HepG2 (cell line): Measurements from ENCODE around the gene AKT3. TPM values are rescaled to one million over a fixed set of nuclear protein-coding genes. Genes with fewer than 3 reads are reported as not detected.

Experiments used
- ATAC-seq: fragments of 200-7000 bp; cut with Tn5 transposase; 3 replicates; pipeline ENCODE4 v1.9.1; 2020; ENCODE audit warnings: mild to moderate bottlenecking, moderate library complexity
- BruUV-seq: library from RNA; stranded (reverse); fragments of 400-500 nt; replicated peaks from 2 replicates; lab custom pipeline; 2021; lab: Mats Ljungman, UMichigan
- CTCF ChIA-PET: fragments of 300-600 bp; formaldehyde crosslinking; extraction: SDS; loops from one replicate; lab custom pipeline; 2021; ENCODE audit warnings: low total read pairs, inconsistent platforms, low intra/inter-chr PET ratio; lab: Yijun Ruan, JAX
- POLR2A ChIA-PET: fragments of 350-600 bp; sonication (Branson Sonifier 250); formaldehyde crosslinking; loops from one replicate; lab custom pipeline; 2020; ENCODE audit warnings: antibody characterized with exemption, inconsistent platforms; lab: Yijun Ruan, JAX
- DNase-seq: peaks from one replicate; pipeline ENCODE4 v3.0.0-alpha.2; 2015; ENCODE audit warnings: low spot score
- FAIRE-seq: peaks from 3 replicates; lab custom pipeline; 2011; peaks lifted over from hg19 to GRCh38; lab: Jason Lieb, UNC
- H2AFZ ChIP-seq: one replicate; pipeline ENCODE4 v1.6.1; 2011; ENCODE audit warnings: low read length, inconsistent platforms
- H3K27ac ChIP-seq: fragments of 300-600 bp; 3 replicates; pipeline ENCODE4 v1.8.0; 2011; ENCODE audit warnings: mixed run types, mild to moderate bottlenecking, mixed read lengths, low read length, inconsistent platforms; ENCODE audit not compliant: insufficient read depth; ENCODE audit errors: extremely low read length
- H3K27me3 ChIP-seq, 2 experiments: fragments of 200-600 bp in 1 of 2; 2 replicates in 1 of 2; 3 replicates in 1 of 2; pipeline versions ENCODE4 v1.6.0 to v1.8.0; 2011; ENCODE audit warnings: low read length in 2 of 2, mild to moderate bottlenecking in 2 of 2, moderate library complexity in 2 of 2, inconsistent platforms in 1 of 2; ENCODE audit not compliant: insufficient read depth in 2 of 2, control insufficient read depth in 1 of 2
- H3K36me3 ChIP-seq, 2 experiments: fragments of 200-600 bp in 1 of 2; replicated peaks in 1 of 2; 2 replicates in 1 of 2; 3 replicates in 1 of 2; pipeline versions ENCODE4 v1.5.1 to v1.8.0; 2011; ENCODE audit warnings: low read length in 2 of 2, inconsistent platforms in 1 of 2; ENCODE audit not compliant: insufficient read depth in 2 of 2, control insufficient read depth in 1 of 2
- H3K4me1 ChIP-seq: 2 replicates; pipeline ENCODE4 v1.5.1; 2012; ENCODE audit warnings: low read length, inconsistent platforms; ENCODE audit not compliant: insufficient read depth
- H3K4me2 ChIP-seq: 2 replicates; pipeline ENCODE4 v1.6.0; 2011; ENCODE audit warnings: low read depth, low read length, inconsistent platforms
- H3K4me3 ChIP-seq, 3 experiments: fragments of 200-600 bp in 1 of 3; sonication (generic), shearing (Covaris generic) in 1 of 3; replicated peaks in 1 of 3; 2 replicates each; pipeline ENCODE4 v1.5.1; 2011 to 2016; ENCODE audit warnings: low read length in 3 of 3, inconsistent platforms in 2 of 3, low read depth in 2 of 3, mild to moderate bottlenecking in 2 of 3, control low read depth in 1 of 3, mixed read lengths in 1 of 3; ENCODE audit not compliant: insufficient read depth in 1 of 3
- H3K79me2 ChIP-seq: one replicate; pipeline ENCODE4 v1.6.1; 2011; ENCODE audit warnings: low read length, inconsistent platforms; ENCODE audit not compliant: insufficient read depth
- H3K9ac ChIP-seq: 2 replicates; pipeline ENCODE4 v1.6.0; 2011; ENCODE audit warnings: mild to moderate bottlenecking, low read depth, low read length, inconsistent platforms; ENCODE audit not compliant: insufficient read depth
- H3K9me3 ChIP-seq: 2 replicates; pipeline ENCODE4 v1.5.1; 2012; ENCODE audit warnings: mild to moderate bottlenecking, low read length
- H4K20me1 ChIP-seq: 2 replicates; pipeline ENCODE4 v1.6.0; 2011; ENCODE audit warnings: inconsistent platforms, mild to moderate bottlenecking, low read length, moderate library complexity; ENCODE audit not compliant: insufficient read depth
- ELF3 ChIP-seq: IDR thresholded peaks from 2 replicates; pipeline ENCODE4 v1.6.1; 2016; ENCODE audit warnings: missing genetic modification reagents, missing compliant biosample characterization
- EZH2 ChIP-seq: conservative IDR thresholded peaks from 2 replicates; pipeline ENCODE4 v1.6.1; 2012; ENCODE audit warnings: mild to moderate bottlenecking, low read depth, low read length, moderate library complexity
- KAT7 ChIP-seq: IDR thresholded peaks from 2 replicates; pipeline ENCODE4 v1.6.1; 2018; ENCODE audit warnings: borderline replicate concordance, missing compliant biosample characterization
- KDM5A ChIP-seq: fragments of 200-600 bp; sonication (generic); IDR thresholded peaks from 2 replicates; pipeline ENCODE4 v1.7.0; 2018; ENCODE audit warnings: antibody characterized with exemption, mild to moderate bottlenecking, low read length, borderline replicate concordance
- RBM39 ChIP-seq: fragments of 200-400 bp; formaldehyde crosslinking; IDR thresholded peaks from one replicate; pipeline ENCODE4 v1.6.1; 2018; ENCODE audit warnings: antibody characterized with exemption, mild to moderate bottlenecking, low read depth, low read length; ENCODE audit not compliant: poor library complexity, severe bottlenecking
- SCMH1 ChIP-seq: sonication (generic); formaldehyde crosslinking; IDR thresholded peaks from 2 replicates; pipeline ENCODE4 v1.9.0; 2021; ENCODE audit warnings: missing genetic modification reagents, mild to moderate bottlenecking, borderline replicate concordance
- SMYD3 ChIP-seq: sonication (generic); formaldehyde crosslinking; IDR thresholded peaks from 2 replicates; pipeline ENCODE4 v1.8.1; 2023; ENCODE audit warnings: mild to moderate bottlenecking, missing genetic modification reagents
- SP1 ChIP-seq, 2 experiments: fragments of 450-650 bp in 1 of 2; sonication (generic) in 1 of 2; formaldehyde crosslinking in 1 of 2; IDR thresholded peaks; 2 replicates each; pipeline versions ENCODE4 v1.4.0 to v1.6.1; 2016 to 2020; ENCODE audit warnings: missing genetic modification reagents in 1 of 2
- ZFAT ChIP-seq: sonication (generic); formaldehyde crosslinking; conservative IDR thresholded peaks from 2 replicates; pipeline ENCODE4 v1.8.1; 2023; ENCODE audit warnings: missing genetic modification reagents, inconsistent platforms
- ZNF292 ChIP-seq: sonication (generic); formaldehyde crosslinking; IDR thresholded peaks from 2 replicates; pipeline ENCODE4 v1.8.1; 2022; ENCODE audit warnings: mild to moderate bottlenecking, low read depth, missing genetic modification reagents, borderline replicate concordance
- in situ Hi-C: cut with HindIII; loops from 2 replicates; pipeline ENCODE4 v1.10.0; 2017; ENCODE audit warnings: low pct_unique_long_range_greater_than_20kb; ENCODE audit not compliant: extremely low pct_ligation_motif_present
- intact Hi-C: fragments of 100-400 bp; cut with micrococcal nuclease; formaldehyde crosslinking; loops from one replicate; pipeline ENCODE4 v1.10.0; 2022; ENCODE audit not compliant: unreplicated experiment
- polyA plus RNA-seq, 8 experiments: library from polyadenylated mRNA; depleted of rRNA in 3 of 8; stranded (reverse) in 7 of 8; unstranded in 1 of 8; fragments of >200 nt; fragmentation: Illumina TruSeq in 4 of 8; extraction: Trizol in 4 of 8; gene quantifications; 2 replicates each; pipeline versions ENCODE4 v1.2.1 to v1.2.3, GENCODE V29; 2011 to 2016; ENCODE audit warnings: low read depth in 4 of 8, missing spikeins in 1 of 8, mixed read lengths in 1 of 8; ENCODE audit not compliant: insufficient read depth in 1 of 8
- total RNA-seq, 5 experiments: library from RNA; depleted of rRNA; stranded (reverse); fragments of >200 nt; fragmentation: Illumina TruSeq; extraction: Trizol; gene quantifications; 2 replicates each; pipeline ENCODE4 v1.2.3, GENCODE V29; 2016; ENCODE audit warnings: low read depth in 1 of 5
- TF ChIP-seq, protein P1 (sequence below), 2 experiments: fragments of 450-650 bp in 1 of 2; sonication (generic) in 1 of 2; formaldehyde crosslinking in 1 of 2; IDR thresholded peaks; 2 replicates each; pipeline versions ENCODE4 v1.6.1 to v1.8.0; 2016 to 2022; ENCODE audit warnings: antibody characterized with exemption in 1 of 2, mild to moderate bottlenecking in 1 of 2, missing genetic modification reagents in 1 of 2
- TF ChIP-seq, protein P2 (sequence below): sonication (generic); formaldehyde crosslinking; IDR thresholded peaks from 2 replicates; pipeline ENCODE4 v1.4.0; 2020; ENCODE audit warnings: mild to moderate bottlenecking, low read depth, missing genetic modification reagents
- TF ChIP-seq, protein P3 (sequence below): sonication (generic); formaldehyde crosslinking; IDR thresholded peaks from 2 replicates; pipeline ENCODE4 v1.9.0; 2021; ENCODE audit warnings: missing genetic modification reagents, mild to moderate bottlenecking, borderline replicate concordance

AKT3 gene
- total and polyA plus RNA-seq, 2 of the 13 experiments (the other 11 are each of a cell fraction or from before 2014, with no cell fraction given) = 0.07 TPM

DNA sequence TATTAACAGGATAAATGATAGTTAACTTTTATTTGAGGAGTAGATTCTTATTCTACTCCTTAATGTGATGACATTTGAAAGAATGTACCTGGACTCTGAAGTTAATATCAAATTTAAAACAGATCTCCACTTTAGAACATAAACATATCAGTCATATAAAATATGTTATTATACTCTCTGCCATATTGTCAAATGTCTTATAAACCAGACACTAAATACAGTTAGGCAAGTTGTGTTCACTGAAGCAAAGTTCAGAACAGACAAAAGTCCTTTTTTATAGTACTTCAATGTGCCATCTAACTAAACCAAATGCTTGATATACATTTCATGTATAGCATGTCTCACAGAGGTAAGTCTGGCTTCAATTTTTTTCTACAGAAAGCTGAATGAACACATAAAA, 285.2 kb downstream of the AKT3 start:
- BruUV-seq = no TSS peak
- no peaks in the 10 kb centered on the region for H4K20me1 ChIP-seq
- H3K36me3 ChIP-seq = no peaks in the 10 kb centered on the region
- DNase-seq (no peak), FAIRE-seq (no peak), ATAC-seq (no peak)
- intact Hi-C loops (no loop called here), in situ Hi-C loops (no loop called here)
- H3K4me1 ChIP-seq = no peaks in the 10 kb centered on the region
- POLR2A ChIA-PET = no interaction called here
- no peak overlapping the region for H3K9ac ChIP-seq
- no peak overlapping the region for H3K27ac ChIP-seq
- CTCF ChIA-PET = no interaction called here
- no peak overlapping the region for H2AFZ ChIP-seq
- H3K4me2 ChIP-seq = no peak overlapping the region
- no peaks in the 10 kb centered on the region for H3K27me3 ChIP-seq
- H3K79me2 ChIP-seq = no peaks in the 10 kb centered on the region
- no peaks in the 10 kb centered on the region for H3K9me3 ChIP-seq
- no peak overlapping the region for H3K4me3 ChIP-seq
- TF ChIP-seq KDM5A = no peak
- TF ChIP-seq, protein P1, sequence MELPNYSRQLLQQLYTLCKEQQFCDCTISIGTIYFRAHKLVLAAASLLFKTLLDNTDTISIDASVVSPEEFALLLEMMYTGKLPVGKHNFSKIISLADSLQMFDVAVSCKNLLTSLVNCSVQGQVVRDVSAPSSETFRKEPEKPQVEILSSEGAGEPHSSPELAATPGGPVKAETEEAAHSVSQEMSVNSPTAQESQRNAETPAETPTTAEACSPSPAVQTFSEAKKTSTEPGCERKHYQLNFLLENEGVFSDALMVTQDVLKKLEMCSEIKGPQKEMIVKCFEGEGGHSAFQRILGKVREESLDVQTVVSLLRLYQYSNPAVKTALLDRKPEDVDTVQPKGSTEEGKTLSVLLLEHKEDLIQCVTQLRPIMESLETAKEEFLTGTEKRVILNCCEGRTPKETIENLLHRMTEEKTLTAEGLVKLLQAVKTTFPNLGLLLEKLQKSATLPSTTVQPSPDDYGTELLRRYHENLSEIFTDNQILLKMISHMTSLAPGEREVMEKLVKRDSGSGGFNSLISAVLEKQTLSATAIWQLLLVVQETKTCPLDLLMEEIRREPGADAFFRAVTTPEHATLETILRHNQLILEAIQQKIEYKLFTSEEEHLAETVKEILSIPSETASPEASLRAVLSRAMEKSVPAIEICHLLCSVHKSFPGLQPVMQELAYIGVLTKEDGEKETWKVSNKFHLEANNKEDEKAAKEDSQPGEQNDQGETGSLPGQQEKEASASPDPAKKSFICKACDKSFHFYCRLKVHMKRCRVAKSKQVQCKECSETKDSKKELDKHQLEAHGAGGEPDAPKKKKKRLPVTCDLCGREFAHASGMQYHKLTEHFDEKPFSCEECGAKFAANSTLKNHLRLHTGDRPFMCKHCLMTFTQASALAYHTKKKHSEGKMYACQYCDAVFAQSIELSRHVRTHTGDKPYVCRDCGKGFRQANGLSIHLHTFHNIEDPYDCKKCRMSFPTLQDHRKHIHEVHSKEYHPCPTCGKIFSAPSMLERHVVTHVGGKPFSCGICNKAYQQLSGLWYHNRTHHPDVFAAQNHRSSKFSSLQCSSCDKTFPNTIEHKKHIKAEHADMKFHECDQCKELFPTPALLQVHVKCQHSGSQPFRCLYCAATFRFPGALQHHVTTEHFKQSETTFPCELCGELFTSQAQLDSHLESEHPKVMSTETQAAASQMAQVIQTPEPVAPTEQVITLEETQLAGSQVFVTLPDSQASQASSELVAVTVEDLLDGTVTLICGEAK (IDR thresholded peaks at IDR 0.05) = no peak
- TF ChIP-seq, protein P1 (CRISPR knock-in tag; IDR thresholded peaks at IDR 0.05) = no peak
- TF ChIP-seq KAT7 (CRISPR knock-in tag) = no peak
- no peak for TF ChIP-seq ZNF292
- TF ChIP-seq SMYD3 (CRISPR knock-in tag) = no peak
- TF ChIP-seq ZFAT (CRISPR knock-in tag) = no peak
- no peak for TF ChIP-seq EZH2
- TF ChIP-seq SCMH1 (CRISPR knock-in tag) = no peak
- no peak for TF ChIP-seq RBM39
- TF ChIP-seq ELF3 = no peak
- TF ChIP-seq, protein P2, sequence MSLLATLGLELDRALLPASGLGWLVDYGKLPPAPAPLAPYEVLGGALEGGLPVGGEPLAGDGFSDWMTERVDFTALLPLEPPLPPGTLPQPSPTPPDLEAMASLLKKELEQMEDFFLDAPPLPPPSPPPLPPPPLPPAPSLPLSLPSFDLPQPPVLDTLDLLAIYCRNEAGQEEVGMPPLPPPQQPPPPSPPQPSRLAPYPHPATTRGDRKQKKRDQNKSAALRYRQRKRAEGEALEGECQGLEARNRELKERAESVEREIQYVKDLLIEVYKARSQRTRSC (CRISPR knock-in tag) = no peak
- TF ChIP-seq, protein P3, sequence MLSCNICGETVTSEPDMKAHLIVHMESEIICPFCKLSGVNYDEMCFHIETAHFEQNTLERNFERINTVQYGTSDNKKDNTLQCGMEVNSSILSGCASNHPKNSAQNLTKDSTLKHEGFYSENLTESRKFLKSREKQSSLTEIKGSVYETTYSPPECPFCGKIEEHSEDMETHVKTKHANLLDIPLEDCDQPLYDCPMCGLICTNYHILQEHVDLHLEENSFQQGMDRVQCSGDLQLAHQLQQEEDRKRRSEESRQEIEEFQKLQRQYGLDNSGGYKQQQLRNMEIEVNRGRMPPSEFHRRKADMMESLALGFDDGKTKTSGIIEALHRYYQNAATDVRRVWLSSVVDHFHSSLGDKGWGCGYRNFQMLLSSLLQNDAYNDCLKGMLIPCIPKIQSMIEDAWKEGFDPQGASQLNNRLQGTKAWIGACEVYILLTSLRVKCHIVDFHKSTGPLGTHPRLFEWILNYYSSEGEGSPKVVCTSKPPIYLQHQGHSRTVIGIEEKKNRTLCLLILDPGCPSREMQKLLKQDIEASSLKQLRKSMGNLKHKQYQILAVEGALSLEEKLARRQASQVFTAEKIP = no peak
- TF ChIP-seq SP1 (IDR thresholded peaks at IDR 0.05) = no peak
- no peak for TF ChIP-seq SP1 (CRISPR knock-in tag; IDR thresholded peaks at IDR 0.05)
